Activated B cell treated with CpG ODN at 0.5 μM for 24 hours (primary cell): ENCODE data around the gene TMCO6. TPM values are rescaled to one million over a fixed set of nuclear protein-coding genes. Genes with fewer than 3 reads are reported as not detected.

Experiments
- ATAC-seq: fragments of 200-7000 bp; cut with Tn5 transposase; one replicate; pipeline ENCODE4 v1.10.0; 2021; ENCODE audit warnings: low read depth, mild to moderate bottlenecking, moderate library complexity
- CTCF ChIA-PET: fragments of 350-600 bp; sonication (Branson Sonifier 250); formaldehyde crosslinking; loops from one replicate; lab custom pipeline; 2021; ENCODE audit warnings: antibody characterized with exemption; lab: Charles Lee
- POLR2A ChIA-PET: fragments of 350-600 bp; sonication (Branson Sonifier 250); formaldehyde crosslinking; loops from one replicate; lab custom pipeline; 2021; ENCODE audit warnings: antibody characterized with exemption; lab: Charles Lee
- DNase-seq: peaks from one replicate; pipeline ENCODE4 v3.0.0; 2022
- H3K27ac Mint-ChIP-seq: one replicate; pipeline ENCODE4 v1.8.0; 2020; ENCODE audit warnings: mixed read lengths
- H3K27me3 Mint-ChIP-seq: one replicate; pipeline ENCODE4 v1.8.0; 2021; ENCODE audit warnings: mixed read lengths
- H3K36me3 Mint-ChIP-seq: one replicate; pipeline ENCODE4 v1.8.0; 2021; ENCODE audit warnings: low read depth, mixed read lengths
- H3K4me1 Mint-ChIP-seq: one replicate; pipeline ENCODE4 v1.8.0; 2021; ENCODE audit warnings: mixed read lengths
- H3K4me3 Mint-ChIP-seq: one replicate; pipeline ENCODE4 v1.8.0; 2020; ENCODE audit warnings: mild to moderate bottlenecking, mixed read lengths
- H3K9me3 Mint-ChIP-seq: one replicate; pipeline ENCODE4 v1.8.0; 2020; ENCODE audit warnings: mixed read lengths
- CTCF ChIP-seq: fragments of 200-600 bp; IDR thresholded peaks from one replicate; pipeline ENCODE4 v1.8.0; 2022; ENCODE audit warnings: antibody characterized with exemption, mild to moderate bottlenecking
- intact Hi-C: fragments of 100-400 bp; cut with micrococcal nuclease; formaldehyde crosslinking; loops from one replicate; pipeline ENCODE4 v1.15.1; 2024
- total RNA-seq: library from RNA; stranded (reverse); gene quantifications from 2 replicates; pipeline ENCODE4 v1.2.3, GENCODE V29; 2022

TMCO6 gene
- total RNA-seq, 1 donor from 2014 or later = 23.3 TPM

GRCh38 chr5:140671472-140672125, 32.3 kb downstream of the TMCO6 start:
- H3K4me1 Mint-ChIP-seq = peaks cover 13% of the 10 kb centered on the region

GRCh38 chr5:140672455-140673186, 33.4 kb downstream of the TMCO6 start:
- no peak overlapping the region for H3K4me3 Mint-ChIP-seq
- no peak for DNase-seq
- no peak overlapping the region for H3K27ac Mint-ChIP-seq
- peak; percentile 21 for ATAC-seq
- H3K36me3 Mint-ChIP-seq = peaks cover 90% of the 10 kb centered on the region
- H3K9me3 Mint-ChIP-seq = no peaks in the 10 kb centered on the region
- no peaks in the 10 kb centered on the region for H3K27me3 Mint-ChIP-seq
- CTCF ChIA-PET = no interaction called here
- TF ChIP-seq CTCF = no peak
- POLR2A ChIA-PET = interaction anchor here (0.9 kb wide), 1 partner anchor 25 kb away, joined by 4 read pairs; the partner anchor contains the start of genes IK and NDUFA2
- H3K4me1 Mint-ChIP-seq = peaks cover 3% of the 10 kb centered on the region
- intact Hi-C loops = no loop called here

More at GRCh38 chr5:140671472-140672125, 32.3 kb downstream of the TMCO6 start:
- ChIA-PET CTCF (no interaction called here), POLR2A (interaction anchor here (0.9 kb wide), 1 partner anchor 24 kb away, joined by 4 read pairs; the partner anchor contains the start of genes IK and NDUFA2)
- H3K4me3 Mint-ChIP-seq = no peak overlapping the region
- ATAC-seq = no peak
- no peak for DNase-seq
- intact Hi-C loops = no loop called here
- H3K27me3 Mint-ChIP-seq = no peaks in the 10 kb centered on the region
- peaks cover 87% of the 10 kb centered on the region for H3K36me3 Mint-ChIP-seq
- H3K9me3 Mint-ChIP-seq = no peaks in the 10 kb centered on the region
- TF ChIP-seq CTCF = no peak
- H3K27ac Mint-ChIP-seq = no peak overlapping the region

- H3K9me3 Mint-ChIP-seq = no peaks in the 10 kb centered on the region
- CTCF ChIA-PET = no interaction called here
- H3K27me3 Mint-ChIP-seq = no peaks in the 10 kb centered on the region
- no peak for TF ChIP-seq CTCF
- H3K4me1 Mint-ChIP-seq = no peaks in the 10 kb centered on the region
- ATAC-seq = no peak
- H3K36me3 Mint-ChIP-seq = peaks cover 90% of the 10 kb centered on the region
- intact Hi-C loops = no loop called here
- H3K4me3 Mint-ChIP-seq = no peak within 1 kb of the TSS
- POLR2A ChIA-PET = no interaction called here
- DNase-seq = no peak
- H3K27ac Mint-ChIP-seq = no peak within 1 kb of the TSS
Measured at GRCh38 chr5:140673187-140673976, 34.1 kb downstream of the TMCO6 start, which contains the start of gene DND1. DND1 (minus strand) TSS chr5:140673576; CDS start chr5:140673542, 34 bp downstream.

- no peak overlapping the region for H3K27ac Mint-ChIP-seq
- intact Hi-C loops = no loop called here
- H3K4me3 Mint-ChIP-seq = no peak overlapping the region
- ATAC-seq (no peak), DNase-seq (no peak)
- TF ChIP-seq CTCF = no peak
- no peaks in the 10 kb centered on the region for H3K4me1 Mint-ChIP-seq
- H3K36me3 Mint-ChIP-seq = peaks cover 90% of the 10 kb centered on the region
- H3K9me3 Mint-ChIP-seq = no peaks in the 10 kb centered on the region
- ChIA-PET CTCF (no interaction called here), POLR2A (interaction anchor here (1.2 to 1.6 kb wide), 2 partner anchors 17 to 27 kb away, joined by 3 to 4 read pairs; partner anchors contain the start of genes HARS1, HARS2, IK and NDUFA2)
- no peaks in the 10 kb centered on the region for H3K27me3 Mint-ChIP-seq
Measured at GRCh38 chr5:140674211-140674610, 35.0 kb downstream of the TMCO6 start.
